NOMO-1 treated with dmso at 0.1 percent for 144 hours (cell line): Measurements from ENCODE around the gene CCL18.
"Not testable (repeated sequence)": the region's sequence is repeated elsewhere in the genome, so short reads cannot be mapped to it uniquely, and the experiment has no call there.

Source experiments
- DNase-seq: peaks from one replicate; lab custom pipeline; 2025; ENCODE audit not compliant: unreplicated experiment; lab: John Stamatoyannopoulos, UW

CCL18 gene

GRCh38 chr17:36063786-36064541 lies at the start of gene CCL18:
Gene CCL18 (plus strand): TSS chr17:36064272. CDS start chr17:36064343, 71 bp downstream.
- no peak for DNase-seq

DNA sequence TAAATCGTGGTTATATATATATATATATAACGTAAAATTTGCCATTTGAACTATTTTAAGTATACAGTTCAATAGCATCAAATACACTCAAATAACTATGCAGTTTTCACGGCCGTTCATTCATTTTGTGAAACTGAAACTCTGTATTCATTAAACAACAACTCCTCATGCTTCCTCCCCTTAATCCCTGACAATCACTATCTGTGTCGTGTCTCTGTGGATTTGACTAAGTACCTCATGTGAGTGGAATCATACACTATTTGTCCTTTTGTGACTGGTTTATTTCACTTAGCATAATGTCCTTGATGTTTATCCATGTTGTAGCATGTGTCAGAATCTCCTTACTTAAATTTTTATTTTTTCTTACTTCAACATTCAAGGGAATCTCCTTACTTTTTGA lies 49.1 kb upstream of the CCL18 start:
- DNase-seq, result no peak

DNA sequence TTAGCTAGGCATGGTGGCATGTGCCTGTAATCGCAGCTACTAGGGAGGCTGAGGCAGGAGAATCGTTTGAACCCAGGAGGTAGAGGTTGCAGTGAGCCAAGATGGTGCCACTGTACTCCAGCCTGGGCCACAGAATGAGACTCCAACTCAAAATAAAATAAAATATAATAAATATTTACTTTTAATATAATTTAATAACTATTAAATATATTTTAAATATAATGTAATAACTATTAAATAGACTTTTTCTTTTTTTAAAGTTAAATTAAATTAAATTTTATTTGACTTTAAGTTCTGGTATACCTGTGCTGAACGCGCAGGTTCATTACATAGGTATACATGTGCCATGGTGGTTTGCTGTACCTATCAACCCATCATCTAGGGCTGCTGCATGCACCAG lies 48.2 kb upstream of the CCL18 start:
- DNase-seq, result not testable (repeated sequence)

GRCh38 chr17:36016555-36016954 lies 47.5 kb upstream of the CCL18 start:
- DNase-seq, result no peak

DNA sequence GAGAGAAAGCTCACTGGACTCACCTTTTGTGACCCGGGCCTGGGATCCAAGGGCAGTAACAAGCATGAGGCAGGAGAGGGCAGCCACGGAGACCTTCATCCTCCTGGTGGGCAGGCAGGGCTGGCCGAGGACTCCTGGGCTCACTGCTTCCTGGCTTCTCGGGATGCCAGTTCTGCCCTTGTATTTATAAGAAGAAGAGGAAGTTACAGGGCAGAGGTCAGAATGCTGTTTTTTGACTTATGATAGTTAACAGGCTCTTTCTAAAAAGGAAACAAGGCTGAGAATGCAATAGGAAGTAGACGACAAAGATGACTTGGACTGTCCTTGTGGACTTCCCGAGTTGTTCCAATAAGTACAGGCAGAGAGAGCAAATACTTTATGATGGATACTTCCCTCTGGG lies 46.3 kb upstream of the CCL18 start, which contains the start of gene CCL23:
CCL23 (minus strand) TSS at position 174 of the 400 bp plus-strand sequence; CDS start at position 99, 75 bp downstream.
- peak; percentile 60 for DNase-seq

- no peak for DNase-seq
Observed at GRCh38 chr17:36019423-36019822, 44.6 kb upstream of the CCL18 start.

GRCh38 chr17:36024106-36024869 lies 39.8 kb upstream of the CCL18 start:
- DNase-seq, result no peak

- no peak for DNase-seq
Observed at GRCh38 chr17:36027761-36028160, 36.3 kb upstream of the CCL18 start.

DNA sequence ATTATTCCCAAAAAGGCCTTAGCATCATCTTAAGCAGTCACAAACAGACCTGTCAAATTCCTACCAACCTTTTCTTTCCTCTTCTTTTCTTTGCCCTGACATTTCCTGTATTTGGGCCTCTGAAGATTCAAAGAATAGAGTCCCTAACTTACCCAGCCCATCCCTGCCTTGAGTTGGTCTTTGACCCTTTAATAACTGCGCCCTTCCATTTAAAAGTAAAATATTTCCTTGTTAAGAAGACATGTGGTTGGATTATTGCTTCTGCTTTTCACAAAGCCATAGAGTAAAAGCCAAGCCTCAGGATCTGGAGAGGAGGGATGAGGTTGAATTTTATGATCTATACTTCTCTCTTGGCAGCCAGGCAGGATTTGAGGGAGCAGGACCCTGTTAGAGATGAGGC lies 33.1 kb upstream of the CCL18 start:
- DNase-seq, result no peak

GRCh38 chr17:36034127-36034526 lies 29.9 kb upstream of the CCL18 start:
- DNase-seq, result peak; percentile 87

GRCh38 chr17:36036235-36036634 lies 27.8 kb upstream of the CCL18 start:
- DNase-seq, result peak; percentile 90

- no peak for DNase-seq
Observed at GRCh38 chr17:36048066-36048465, 16.0 kb upstream of the CCL18 start.

DNA sequence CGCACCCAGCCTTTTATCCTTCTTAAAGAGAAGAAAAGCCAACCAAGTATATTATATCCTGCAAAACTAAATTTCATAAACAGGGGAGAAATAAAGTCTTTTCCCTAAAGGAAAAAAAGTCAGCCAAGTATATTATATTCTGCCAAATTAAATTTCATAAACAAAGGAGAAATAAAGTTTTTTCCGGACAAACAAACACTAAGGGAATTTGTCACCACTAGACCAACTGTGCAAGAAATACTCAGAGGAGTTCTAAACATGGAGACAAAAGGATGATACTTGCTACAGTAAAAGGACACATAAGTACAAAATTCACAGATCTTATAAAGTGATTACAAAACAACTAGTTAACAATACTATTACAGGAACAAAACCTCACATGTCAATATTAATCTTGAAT lies 14.4 kb upstream of the CCL18 start:
- DNase-seq, result no peak

DNA sequence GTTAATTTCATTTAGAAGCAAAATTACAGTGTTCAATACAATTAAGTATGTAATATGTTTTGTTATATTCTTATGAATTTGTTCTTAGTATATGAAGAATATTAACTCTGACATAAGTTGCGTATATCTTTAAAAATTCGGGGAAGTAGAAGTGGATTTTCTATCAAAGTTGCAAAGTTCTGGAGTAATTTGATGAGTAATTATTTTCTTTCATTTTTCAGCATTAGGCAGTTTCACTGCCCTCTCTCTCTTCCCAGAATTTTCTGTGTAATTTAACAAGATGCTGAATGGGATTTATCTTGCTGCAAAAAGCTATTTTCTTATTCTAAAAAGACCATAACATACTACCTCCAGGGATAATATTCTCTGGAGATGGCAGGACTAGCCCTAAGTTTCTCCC lies 8.9 kb upstream of the CCL18 start:
- no peak for DNase-seq

GRCh38 chr17:36055921-36056520 lies 8.1 kb upstream of the CCL18 start:
- no peak for DNase-seq

DNA sequence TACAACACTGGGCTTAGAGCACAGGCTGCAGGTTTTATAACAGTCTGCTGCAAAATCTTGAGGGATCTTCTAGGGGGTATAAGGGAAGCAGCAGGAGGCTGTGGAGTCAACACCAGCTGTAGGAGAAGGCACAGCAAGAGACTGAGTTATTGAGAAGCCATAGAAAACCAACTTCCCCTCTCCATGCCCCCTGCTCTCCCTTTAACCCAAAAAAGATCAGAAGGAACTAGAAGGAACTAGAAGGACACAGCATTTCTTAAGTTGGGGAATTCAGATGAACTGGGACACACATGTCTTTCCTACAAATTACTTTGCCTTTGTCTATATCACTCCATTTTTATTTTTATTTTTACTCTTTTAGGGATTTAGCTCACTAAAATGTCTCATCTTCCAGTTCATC lies 6.2 kb upstream of the CCL18 start:
- DNase-seq, result no peak

GRCh38 chr17:36059406-36059805 lies 4.7 kb upstream of the CCL18 start:
- DNase-seq, result no peak

GRCh38 chr17:36060816-36061215 lies 3.3 kb upstream of the CCL18 start:
- DNase-seq, result no peak

GRCh38 chr17:36066365-36066985 lies 2.4 kb downstream of the CCL18 start:
- DNase-seq, result no peak

GRCh38 chr17:36068524-36068923 lies 4.5 kb downstream of the CCL18 start:
- no peak for DNase-seq

DNA sequence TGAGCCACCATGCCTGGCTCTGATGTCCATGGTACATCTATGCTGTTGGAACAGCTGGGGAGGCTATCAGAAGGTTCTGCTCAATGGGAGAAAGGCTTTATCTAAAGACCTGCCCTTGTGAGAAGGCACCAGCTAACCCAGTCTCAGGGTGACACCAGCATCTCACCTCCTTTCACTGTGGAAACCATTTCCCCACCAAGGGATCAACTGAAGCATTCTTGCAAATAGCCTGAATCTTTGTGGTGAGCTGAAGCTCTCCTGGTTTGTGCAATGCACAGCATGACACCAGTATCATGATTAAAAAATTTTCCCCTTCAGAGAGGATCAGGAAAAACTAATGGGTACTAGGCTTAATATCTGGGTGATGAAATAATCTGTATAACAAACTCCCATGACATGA lies 5.1 kb downstream of the CCL18 start:
- no peak for DNase-seq
